AG09319 (cell line): ENCODE measurements around the gene DLGAP4.

Source experiments
- DNase-seq: peaks from one replicate; pipeline ENCODE4 v3.0.0-alpha.2; 2010; ENCODE audit warnings: low read depth; ENCODE audit errors: extremely low read depth
- CTCF ChIP-seq: IDR thresholded peaks from 2 replicates; pipeline ENCODE4 v1.5.1; 2011; ENCODE audit warnings: low read depth, mild to moderate bottlenecking, inconsistent platforms, low read length, moderate library complexity

DLGAP4 gene

GRCh38 chr20:36526521-36527011 is 220.4 kb downstream of the DLGAP4 start:
- TF ChIP-seq CTCF = no peak

GRCh38 chr20:36527331-36528125 is 221.4 kb downstream of the DLGAP4 start:
- TF ChIP-seq CTCF = no peak
- no peak for DNase-seq

More at GRCh38 chr20:36526521-36527011, 220.4 kb downstream of the DLGAP4 start:
- DNase-seq = no peak

- no peak for TF ChIP-seq CTCF
- DNase-seq = no peak
Observed at GRCh38 chr20:36528176-36528874, 222.2 kb downstream of the DLGAP4 start.

- no peak for TF ChIP-seq CTCF
- no peak for DNase-seq
Observed at GRCh38 chr20:36528875-36529417, 222.8 kb downstream of the DLGAP4 start.

GRCh38 chr20:36532388-36532787 is 226.2 kb downstream of the DLGAP4 start:
- DNase-seq = no peak
- no peak for TF ChIP-seq CTCF

GRCh38 chr20:36532822-36533221 is 226.7 kb downstream of the DLGAP4 start:
- DNase-seq = no peak
- no peak for TF ChIP-seq CTCF
